GM21717 (cell line): Measurements from ENCODE around the gene DPF3.

ENCODE experiments used
- ATAC-seq: cut with Tn5 transposase; IDR thresholded peaks from one replicate; pipeline ENCODE4 v1.9.1; 2021; ENCODE audit warnings: mild to moderate bottlenecking, moderate library complexity; ENCODE audit not compliant: unreplicated experiment

DPF3 gene

DNA sequence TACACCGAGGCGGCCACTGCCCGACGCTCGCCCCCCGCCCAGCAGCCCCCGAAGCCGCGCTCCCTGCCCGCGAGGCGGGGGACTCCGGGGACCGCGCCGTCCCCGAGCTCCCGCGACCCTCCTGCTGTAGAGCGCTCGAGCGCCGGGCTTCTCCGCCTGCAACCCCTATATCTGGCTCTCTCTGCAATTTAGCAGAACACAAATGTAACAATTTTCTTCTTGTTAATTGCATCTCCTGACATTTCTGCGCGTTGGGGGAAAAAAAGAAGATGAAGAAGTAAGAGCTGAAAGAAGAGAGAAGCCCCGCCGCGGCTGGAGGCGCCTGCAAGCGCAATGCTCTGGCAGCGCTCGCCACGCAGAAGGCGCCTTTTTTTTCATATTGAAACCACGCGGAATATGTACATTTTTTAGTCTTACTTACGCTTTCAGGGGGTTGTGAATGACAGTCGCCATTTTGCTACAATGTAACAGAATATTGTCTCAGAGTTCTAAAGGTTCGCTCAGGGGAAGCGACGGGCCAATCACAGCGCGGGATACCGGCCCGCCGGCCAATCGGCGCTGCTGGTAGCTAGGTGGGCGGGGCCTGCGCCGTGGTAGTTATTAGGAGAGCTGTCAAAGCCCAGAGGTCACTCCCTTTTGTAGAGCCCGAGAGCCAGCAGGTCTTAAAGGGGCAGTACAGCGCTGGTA, at the start of gene DPF3:
Gene DPF3 (minus strand): TSS at position 466 of the 687 bp plus-strand sequence. CDS start 13 bp downstream, at position 453.
- ATAC-seq = peak; percentile 97

DNA sequence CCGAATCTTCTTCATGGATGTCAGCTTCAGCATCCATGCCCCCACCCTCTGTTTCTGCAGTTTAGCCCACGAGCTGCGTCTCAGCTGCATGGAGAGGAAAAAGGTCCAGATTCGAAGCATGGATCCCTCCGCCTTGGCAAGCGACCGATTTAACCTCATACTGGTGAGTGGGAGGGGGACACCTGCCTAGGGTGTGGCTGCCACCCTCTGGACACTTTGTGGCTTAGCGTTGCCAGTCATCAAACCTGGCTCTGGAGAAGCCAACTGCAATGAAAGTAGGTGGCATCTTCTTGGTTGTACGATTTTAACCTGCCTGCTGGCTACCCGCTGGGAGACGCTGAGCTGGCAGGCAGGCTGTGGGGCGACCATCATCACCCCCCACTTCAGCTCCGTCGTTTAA, 49.0 kb upstream of the DPF3 start:
- no peak for ATAC-seq

DNA sequence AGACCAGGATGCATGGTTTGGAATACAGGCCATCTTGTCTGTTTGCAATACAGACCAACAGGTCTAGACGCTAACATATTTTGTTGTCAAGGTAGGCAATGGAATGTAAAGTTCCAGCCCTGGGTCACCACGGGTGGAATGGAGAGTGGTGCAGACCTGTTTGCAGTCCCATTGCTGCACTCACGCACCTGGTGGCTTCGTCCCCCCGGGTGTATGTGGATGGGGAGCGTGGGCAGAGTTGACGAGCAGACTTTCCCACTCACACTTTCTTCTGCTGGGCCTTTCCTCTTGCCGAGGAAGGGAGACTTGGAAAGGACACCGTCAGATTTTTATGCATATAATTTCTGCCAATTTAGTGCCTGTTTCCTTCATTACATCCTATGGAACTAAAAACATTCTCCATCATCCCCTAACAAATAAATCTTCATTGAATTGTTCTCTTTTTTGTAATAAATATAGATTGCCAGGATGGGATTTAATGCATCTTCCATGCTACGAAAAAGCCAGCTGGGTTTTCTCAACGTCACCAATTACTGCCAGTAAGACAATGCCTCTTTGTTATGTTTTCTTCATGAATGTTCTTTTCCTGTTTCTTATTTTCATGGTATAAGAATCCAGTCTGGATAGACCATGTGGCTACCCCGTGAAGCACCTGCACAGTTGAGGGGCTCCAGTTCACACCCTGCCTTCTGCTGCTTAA, 47.5 kb upstream of the DPF3 start:
- no peak for ATAC-seq

DNA sequence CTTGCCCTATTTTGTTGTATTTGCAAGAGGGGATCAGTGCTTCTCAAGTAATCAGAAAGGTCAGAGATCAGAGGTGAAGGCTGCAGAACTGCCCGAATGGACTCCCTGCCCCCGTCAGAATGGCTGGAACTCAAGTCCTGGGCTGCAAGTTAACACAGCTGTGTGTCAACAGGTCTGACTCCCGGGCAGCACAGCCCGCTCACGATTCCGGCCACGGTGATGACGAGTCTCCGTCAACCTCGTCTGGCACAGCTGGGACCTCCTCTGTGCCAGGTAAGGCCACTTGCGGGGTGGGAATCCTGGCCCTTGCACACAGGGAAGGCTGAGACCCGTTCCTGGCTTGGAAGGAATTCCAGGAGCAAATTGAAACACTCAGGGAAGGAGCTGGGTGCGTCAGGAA, 45.7 kb upstream of the DPF3 start:
- ATAC-seq = no peak

DNA sequence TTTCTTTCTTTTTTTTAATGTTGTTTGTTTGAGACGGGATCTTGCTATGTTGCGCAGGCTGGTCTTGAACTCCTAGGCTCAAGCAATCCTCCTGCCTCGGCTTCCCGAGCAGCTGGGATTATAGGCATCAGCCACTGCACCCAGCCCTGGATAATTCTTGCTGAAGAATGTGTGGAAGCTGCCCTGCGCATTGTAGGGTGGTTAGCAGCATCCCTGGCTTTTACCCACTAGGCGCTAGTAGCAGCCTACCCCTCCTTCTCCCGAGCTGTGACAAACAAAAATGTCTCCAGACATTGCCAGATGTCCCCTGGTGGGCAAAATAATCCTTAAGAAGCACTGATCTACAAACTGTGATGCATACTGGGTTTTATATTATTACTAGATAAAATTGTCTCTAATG, 39.0 kb upstream of the DPF3 start:
- ATAC-seq = no peak

DNA sequence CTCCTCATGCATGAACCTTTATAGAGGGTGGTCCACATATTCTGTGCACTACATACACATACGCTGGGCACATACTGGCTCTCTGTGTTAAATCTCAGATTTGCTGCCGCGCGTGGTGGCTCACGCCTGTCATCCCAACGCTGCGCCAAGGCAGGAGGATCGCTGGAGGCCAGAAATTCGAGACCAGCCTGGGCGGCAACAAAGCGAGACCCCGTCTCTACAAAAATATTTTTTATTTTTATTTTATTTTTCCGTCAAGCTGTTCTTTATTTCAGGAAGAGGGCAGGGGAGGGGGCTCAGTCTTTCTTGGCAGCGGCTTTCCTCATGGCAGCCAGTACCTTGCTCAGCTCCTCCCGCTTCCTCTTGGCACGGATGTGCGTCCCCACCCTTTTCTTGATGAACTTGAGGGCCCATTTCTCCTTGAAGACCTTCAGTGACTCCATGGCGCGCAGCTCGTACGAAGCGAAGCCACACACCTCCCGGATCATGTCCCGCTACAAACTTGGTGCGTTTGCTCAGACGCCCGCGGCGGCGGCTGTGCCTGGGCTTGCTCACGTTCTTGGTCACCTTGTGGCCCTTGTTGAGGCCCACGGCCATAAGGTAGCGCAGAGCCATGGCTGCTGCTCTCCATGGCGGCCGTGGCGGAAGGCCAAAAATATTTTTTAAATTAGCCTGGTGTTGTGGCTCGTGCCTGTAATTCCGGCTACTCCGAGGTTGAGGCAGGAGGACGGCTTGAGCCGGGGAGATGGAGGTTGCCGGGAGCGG, 35.6 kb upstream of the DPF3 start:
- ATAC-seq = no peak

DNA sequence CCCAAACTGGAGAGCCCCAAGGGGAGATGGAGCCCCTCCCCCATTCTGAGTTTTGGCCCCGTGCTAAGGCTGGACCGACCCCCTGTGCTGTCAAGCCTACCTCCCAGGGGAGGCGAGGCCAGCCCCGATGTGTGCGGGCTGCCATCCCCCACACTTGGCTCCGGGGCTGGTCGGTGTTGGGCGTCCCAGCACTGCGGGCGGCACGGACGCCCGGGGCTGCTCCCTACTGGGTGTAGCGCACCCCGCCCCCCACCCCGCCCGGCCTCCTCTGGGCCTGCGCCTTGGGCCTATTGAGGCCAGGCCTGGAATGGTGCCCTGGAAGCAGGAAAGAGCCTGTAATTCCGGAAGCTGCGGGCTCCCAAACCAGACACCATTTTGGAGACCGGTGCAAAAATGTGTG, 35.0 kb upstream of the DPF3 start:
- ATAC-seq = no peak

DNA sequence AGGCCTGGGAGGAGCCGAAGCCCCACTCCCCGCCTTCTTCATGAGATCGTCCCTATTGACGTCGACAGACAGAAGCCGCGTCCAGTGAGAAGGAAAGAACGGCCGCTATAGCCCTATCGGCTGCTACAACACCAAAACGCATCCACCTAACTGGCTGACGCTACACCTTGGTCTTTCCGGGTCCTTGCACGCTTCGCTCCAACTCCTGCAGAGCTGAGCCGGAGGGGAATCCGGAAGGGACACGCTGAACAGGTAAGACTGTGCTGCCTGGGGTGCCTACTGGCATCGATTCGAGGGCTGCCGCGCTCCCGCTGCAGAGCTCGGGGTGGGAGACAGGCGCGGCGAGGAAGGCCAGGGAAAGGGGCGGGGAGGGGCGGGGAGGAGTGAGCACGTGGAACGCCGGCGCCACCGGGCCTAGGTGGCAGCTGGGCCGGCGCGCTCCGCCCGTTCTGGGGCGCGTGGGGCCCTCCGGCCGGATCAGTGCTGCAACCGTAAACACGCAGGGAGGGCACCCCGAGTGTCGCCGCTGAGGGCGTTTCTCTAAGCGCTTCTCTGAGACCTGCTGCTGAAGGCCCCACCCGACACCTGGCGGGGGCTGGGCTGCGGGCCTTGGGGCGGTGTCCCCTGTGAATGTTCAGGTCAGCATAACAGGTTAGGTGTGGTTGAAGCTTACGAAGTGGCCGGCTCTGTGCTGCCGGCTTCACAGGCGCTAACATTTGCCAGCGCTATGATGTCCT, 32.6 kb upstream of the DPF3 start, which contains the start of gene DCAF4:
Gene DCAF4 (plus strand): TSS at position 173 of the 737 bp plus-strand sequence. CDS start 11,515 bp downstream, outside the sequence.
- ATAC-seq = peak; percentile 94

DNA sequence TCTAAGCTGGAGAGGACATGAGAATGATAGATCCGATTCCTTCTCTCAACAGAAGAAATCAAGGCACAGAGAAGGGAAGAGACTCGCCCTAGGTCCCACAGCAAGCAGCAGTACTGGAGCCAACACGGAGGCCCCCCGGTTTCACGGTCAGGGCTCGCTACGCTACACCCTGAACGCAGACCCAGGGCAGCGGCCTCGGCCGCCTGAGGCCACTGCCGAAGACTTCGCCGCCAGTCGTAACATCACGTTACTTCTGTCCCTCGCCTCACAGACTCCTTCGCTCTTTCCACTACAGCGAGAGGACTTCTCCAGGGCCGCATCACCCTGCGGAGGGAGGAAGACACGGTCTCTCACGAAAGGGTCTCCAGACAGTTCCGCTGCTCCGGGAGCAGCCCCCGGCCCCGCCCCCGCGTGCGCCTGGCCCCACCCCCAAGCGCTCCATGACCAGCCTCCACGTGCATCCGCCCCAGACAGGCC, 32.0 kb upstream of the DPF3 start:
- no peak for ATAC-seq

DNA sequence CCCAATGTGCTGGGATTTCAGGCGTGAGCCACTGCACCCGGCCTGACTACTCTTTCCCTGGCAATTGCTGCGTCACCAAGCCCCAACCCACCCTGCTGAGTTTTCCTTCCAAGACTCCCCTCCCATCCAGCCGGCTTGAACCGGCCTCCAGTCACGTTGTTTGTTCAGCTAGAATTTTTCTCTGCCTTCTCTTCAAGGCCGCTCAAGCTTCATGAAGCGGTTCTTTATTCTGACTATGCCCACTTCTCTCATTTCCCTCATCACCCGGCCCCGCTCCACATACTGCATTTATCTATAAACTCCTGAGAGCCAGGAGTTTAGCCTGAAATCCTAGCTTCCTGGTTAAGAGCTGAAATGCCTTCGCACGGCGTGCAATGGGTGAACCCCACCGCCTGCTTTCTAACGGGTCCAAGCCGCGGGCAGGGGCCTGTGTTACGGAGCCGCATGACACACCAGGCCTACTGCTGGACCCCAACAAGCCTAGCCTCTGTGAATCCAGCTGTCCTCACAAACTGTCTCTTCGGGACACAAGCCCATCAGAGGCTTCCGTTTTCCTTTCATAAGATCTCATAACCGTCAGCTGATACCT, 31.4 kb upstream of the DPF3 start:
- no peak for ATAC-seq

DNA sequence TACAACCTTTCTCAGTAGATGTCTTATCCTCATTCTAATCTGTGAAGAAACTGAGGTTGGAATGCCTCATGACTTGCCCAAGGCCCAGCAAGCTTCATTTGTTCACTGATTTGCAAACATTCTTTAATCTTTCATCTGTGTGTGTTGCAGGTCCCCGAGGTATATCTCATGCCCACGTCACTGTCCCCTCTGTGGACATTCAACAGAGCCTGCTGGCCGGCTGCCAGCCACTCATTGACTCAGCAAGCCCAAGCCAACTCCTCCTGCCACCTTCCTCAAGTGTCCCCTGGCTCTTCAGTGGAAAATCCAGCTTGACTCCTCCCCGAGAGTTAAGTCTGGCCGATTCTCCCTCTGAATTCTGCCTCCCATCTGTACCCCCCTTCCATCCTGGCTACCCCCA, 30.4 kb upstream of the DPF3 start:
- no peak for ATAC-seq

DNA sequence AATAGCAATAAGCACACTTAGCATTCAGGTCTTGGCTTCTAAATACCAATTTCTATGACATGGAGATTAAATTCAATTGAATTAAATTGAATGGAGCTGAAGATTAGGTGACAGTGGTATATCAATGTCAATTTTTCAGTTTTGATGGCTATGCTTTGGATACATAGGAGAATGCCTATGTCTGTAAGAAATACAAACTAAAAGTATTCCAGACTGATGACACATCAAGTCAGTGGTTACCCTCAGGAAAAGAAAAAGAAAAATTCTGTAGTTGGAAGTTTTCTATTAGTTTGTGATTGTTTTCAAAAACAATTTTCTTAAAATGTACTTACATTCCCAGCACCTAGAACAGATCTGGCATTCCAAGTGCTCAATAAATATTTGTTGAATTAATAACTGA, 27.5 kb upstream of the DPF3 start:
- no peak for ATAC-seq

DNA sequence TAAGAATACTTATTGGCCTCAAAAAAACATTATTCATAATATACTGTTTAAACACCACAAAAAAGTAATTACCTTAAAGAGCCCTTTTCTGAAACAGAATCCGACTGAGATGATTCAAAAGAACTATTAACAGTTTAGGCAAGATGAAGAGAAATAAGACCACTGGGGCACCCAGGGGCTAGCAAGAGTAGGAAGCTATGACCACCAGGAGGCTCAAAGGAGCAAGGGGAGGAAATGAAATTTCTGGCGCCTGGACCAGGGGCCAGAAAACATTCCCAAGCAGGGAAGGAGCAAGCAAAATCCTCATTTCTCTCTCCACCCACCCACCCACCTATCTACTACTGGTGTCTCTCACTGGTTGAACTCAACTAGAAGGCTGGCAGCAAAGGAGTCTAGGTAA, 26.1 kb upstream of the DPF3 start:
- no peak for ATAC-seq

DNA sequence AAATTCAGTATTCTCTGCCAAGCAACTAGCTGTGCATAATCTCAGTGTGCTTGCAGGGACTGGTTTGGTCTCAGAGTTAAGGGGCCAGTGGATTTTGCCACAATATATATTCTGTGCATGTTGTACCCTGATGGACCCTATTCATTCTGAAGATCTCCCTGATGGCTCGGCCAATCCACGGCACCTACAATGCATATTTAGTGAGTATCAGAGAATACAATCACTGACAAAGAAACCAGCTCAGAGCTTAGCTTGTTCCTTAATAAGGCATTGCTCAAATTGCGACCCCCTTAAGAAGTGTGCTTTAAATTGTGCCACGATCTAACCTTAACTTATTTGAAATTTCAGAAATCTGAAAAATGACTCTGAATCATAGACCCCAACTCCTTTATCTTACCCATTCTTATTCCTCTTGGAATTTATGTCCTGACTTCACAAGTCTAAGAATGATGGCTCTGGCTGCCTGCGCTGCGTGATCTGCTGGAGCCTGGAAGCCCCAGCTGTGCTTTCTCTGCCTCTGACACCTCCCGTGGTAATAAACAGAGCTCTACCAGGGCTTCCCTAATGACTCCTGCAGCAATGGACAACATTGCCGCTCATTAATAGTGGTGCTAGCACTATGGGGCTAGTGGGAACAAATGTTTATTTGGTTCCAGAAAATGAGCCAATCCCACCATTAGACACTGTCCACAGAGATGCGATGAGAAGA, 23.3 kb upstream of the DPF3 start:
- ATAC-seq = no peak

DNA sequence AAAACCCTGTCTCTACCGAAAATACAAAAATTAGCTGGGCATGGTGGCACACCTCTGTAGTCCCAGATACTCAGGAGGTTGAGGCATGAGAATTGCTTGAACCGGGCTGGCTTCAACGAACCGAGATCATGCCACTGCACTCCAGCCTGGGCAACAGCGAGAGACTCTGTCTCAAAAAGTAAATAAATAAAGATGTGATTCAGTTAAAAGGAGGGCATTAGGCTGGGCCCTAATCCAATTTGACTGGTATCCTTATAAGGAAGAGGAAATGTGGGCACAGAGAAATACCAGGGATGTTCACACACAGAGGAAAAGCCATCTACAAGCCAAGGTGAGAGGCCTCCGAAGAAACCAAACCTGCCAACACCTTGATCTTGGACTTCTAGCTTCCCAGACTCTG, 22.3 kb upstream of the DPF3 start:
- no peak for ATAC-seq

DNA sequence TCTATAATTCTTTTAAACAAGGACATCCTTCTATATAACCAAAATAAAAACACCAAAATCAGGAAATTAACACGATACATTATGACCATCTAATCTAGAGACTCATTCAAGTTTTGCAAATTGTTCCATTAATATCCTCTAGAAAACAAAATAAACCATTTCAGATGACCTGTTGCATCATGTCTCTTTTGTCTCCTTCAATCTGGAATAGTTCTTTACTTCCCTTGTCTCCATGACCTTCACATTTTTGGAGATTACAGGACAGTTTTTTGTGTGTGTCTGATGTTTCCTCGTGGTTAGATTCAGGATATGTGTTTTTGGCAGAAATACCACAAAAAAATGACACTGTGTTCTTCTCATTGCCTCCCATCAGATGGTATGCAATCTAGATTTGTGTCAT, 19.9 kb upstream of the DPF3 start:
- ATAC-seq = no peak

DNA sequence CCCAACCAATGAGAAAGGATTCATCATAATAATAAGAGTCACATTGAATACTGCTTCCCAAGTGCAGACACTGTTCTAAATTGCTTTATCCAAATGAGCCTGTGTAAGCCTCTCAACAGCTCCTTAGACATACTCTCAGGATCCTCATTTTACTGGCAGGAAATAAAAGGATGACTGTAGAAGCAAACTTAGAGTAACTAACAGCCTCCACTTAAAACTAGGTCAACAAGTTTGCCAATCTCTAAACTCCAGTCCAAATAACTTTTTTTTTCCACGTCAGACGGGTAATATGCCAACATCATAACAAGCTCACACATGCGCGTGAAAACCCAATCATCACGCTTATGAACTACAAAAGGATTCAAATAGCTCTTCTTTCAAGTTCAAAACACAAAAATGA, 15.3 kb upstream of the DPF3 start:
- ATAC-seq = no peak

DNA sequence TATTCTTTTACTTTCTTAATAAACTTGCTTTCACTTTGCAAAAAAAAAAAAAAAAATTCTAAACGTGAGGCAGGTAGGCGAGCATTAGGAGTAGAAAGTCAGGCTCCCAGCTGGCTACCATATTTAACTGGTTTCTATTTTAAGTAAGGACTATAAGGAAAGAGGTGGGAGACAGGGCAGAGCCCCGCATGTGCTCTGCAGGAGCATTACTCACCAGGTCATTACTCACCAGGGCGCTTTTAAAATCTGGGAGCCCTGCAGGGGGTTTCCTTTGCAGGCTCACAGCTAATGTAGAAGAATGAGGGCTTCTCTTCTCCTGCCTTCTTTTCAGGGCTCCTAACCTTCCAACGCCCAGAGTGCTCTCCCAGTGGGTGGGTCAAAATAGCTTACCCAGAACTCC, 14.0 kb upstream of the DPF3 start:
- no peak for ATAC-seq

DNA sequence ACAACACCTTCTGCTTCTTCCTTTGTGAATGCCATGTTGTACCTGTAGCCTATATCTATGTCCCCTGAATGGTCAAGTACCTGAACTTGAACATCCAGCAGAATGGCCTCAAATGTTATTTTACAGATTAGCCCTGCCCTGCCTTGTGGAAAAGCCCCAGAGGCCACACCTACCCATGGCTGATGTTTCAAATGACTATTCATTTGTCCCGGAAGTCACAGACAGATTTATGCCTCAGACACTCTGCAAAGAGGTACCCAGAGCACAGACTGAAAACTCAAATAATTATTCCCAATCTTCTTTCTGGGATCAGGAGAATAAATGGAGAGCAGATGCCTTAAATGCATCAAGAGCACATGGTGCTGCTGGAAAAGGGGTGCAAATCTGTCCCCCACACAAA, 13.0 kb upstream of the DPF3 start:
- no peak for ATAC-seq

DNA sequence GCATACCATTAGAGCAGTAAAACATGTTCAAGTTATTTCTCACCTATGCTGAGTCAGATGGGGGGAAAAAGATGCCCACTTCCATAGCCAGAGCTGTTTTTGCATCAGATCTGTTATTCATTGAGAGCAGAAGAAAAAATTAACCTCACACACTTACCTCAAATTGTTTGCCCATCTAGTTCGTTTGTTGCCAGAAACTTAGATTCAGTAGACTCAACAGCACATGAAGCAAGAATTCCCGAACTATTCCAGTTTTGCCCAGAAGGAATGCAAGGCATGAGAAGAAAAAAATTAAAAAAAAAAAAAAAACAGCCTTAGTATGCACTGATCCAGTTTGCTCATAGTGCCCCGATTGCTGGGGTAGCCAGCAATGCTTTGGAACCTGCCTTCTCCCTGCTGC, 12.4 kb upstream of the DPF3 start:
- ATAC-seq = no peak
